ENCODE results near the gene GFY. TPM values are rescaled to one million over a fixed set of nuclear protein-coding genes. Genes with fewer than 3 reads are reported as not detected.

The GFY gene
- 1.8 and 2.0 TPM in 2 replicates for total RNA-seq
- polyA plus RNA-seq, result 5.0 and 8.4 TPM in 2 replicates

- Histone ChIP-seq H3K4me3 (no peak within 1 kb of the TSS), H3K36me3 (no peaks in the 10 kb centered on the region), H3K9me3 (ENCODE audit: low read depth) (no peaks in the 10 kb centered on the region), H3K27ac (no peak within 1 kb of the TSS), H3K27me3 (peaks cover 78% of the 10 kb centered on the region), H3K4me1 (ENCODE audit: low read depth) (peaks cover 20% of the 10 kb centered on the region)
- no peak for DNase-seq (ENCODE audit: low read depth in 1 of 2, low spot score in 1 of 2)
- no peak for TF ChIP-seq CTCF (IDR thresholded peaks at IDR 0.05; ENCODE audit: low read depth, low read length)
Measured at GRCh38 chr19:49425178-49425577, at the start of gene GFY. GFY (plus strand) TSS chr19:49425388; CDS start chr19:49426431, 1,043 bp downstream.

GRCh38 chr19:49378512-49378911 lies 46.7 kb upstream of the GFY start:
- Histone ChIP-seq H3K36me3 (no peaks in the 10 kb centered on the region), H3K4me3 (no peak overlapping the region), H3K9me3 (ENCODE audit: low read depth) (no peaks in the 10 kb centered on the region), H3K27ac (no peak overlapping the region), H3K4me1 (ENCODE audit: low read depth) (no peaks in the 10 kb centered on the region), H3K27me3 (no peaks in the 10 kb centered on the region)
- TF ChIP-seq CTCF (IDR thresholded peaks at IDR 0.05; ENCODE audit: low read depth, low read length), result no peak
- DNase-seq (ENCODE audit: low read depth in 1 of 2, low spot score in 1 of 2), result no peak

- Histone ChIP-seq H3K4me1 (ENCODE audit: low read depth) (no peaks in the 10 kb centered on the region), H3K27me3 (no peaks in the 10 kb centered on the region), H3K9me3 (ENCODE audit: low read depth) (no peaks in the 10 kb centered on the region), H3K36me3 (no peaks in the 10 kb centered on the region), H3K4me3 (no peak overlapping the region), H3K27ac (no peak overlapping the region)
- no peak for TF ChIP-seq CTCF (IDR thresholded peaks at IDR 0.05; ENCODE audit: low read depth, low read length)
- DNase-seq (ENCODE audit: low read depth in 1 of 2, low spot score in 1 of 2), result no peak
Measured at GRCh38 chr19:49380391-49380790, 44.8 kb upstream of the GFY start.

GRCh38 chr19:49382639-49383038 lies 42.5 kb upstream of the GFY start:
- TF ChIP-seq CTCF (IDR thresholded peaks at IDR 0.05; ENCODE audit: low read depth, low read length), result no peak
- no peaks in the 10 kb centered on the region for H3K36me3 ChIP-seq
- no peak for DNase-seq (ENCODE audit: low read depth in 1 of 2, low spot score in 1 of 2)
- H3K4me3 ChIP-seq, result no peak overlapping the region
- H3K9me3 ChIP-seq (ENCODE audit: low read depth), result no peaks in the 10 kb centered on the region
- no peaks in the 10 kb centered on the region for H3K27me3 ChIP-seq
- H3K27ac ChIP-seq, result no peak overlapping the region
- H3K4me1 ChIP-seq (ENCODE audit: low read depth), result no peaks in the 10 kb centered on the region

GRCh38 chr19:49383599-49383998 lies 41.6 kb upstream of the GFY start:
- H3K9me3 ChIP-seq (ENCODE audit: low read depth), result no peaks in the 10 kb centered on the region
- no peak overlapping the region for H3K27ac ChIP-seq
- TF ChIP-seq CTCF (IDR thresholded peaks at IDR 0.05; ENCODE audit: low read depth, low read length), result no peak
- no peaks in the 10 kb centered on the region for H3K36me3 ChIP-seq
- H3K27me3 ChIP-seq, result no peaks in the 10 kb centered on the region
- no peaks in the 10 kb centered on the region for H3K4me1 ChIP-seq (ENCODE audit: low read depth)
- no peak for DNase-seq (ENCODE audit: low read depth in 1 of 2, low spot score in 1 of 2)
- H3K4me3 ChIP-seq, result no peak overlapping the region

- no peaks in the 10 kb centered on the region for H3K9me3 ChIP-seq (ENCODE audit: low read depth)
- DNase-seq (ENCODE audit: low read depth in 1 of 2, low spot score in 1 of 2), result peak in 1 of 2 donors; percentile 77
- no peaks in the 10 kb centered on the region for H3K4me1 ChIP-seq (ENCODE audit: low read depth)
- H3K27ac ChIP-seq, result no peak within 1 kb of the TSS
- no peaks in the 10 kb centered on the region for H3K27me3 ChIP-seq
- no peak within 1 kb of the TSS for H3K4me3 ChIP-seq
- H3K36me3 ChIP-seq, result no peaks in the 10 kb centered on the region
- no peak for TF ChIP-seq CTCF (IDR thresholded peaks at IDR 0.05; ENCODE audit: low read depth, low read length)
Measured at GRCh38 chr19:49387936-49388372, 37.2 kb upstream of the GFY start, which contains the start of gene KASH5. KASH5 (plus strand) TSS chr19:49388249; CDS start chr19:49390884, 2,635 bp downstream.
